GM23248 (cell line): ENCODE data around the gene PDIA5. TPM values are rescaled to one million over a fixed set of nuclear protein-coding genes. Genes with fewer than 3 reads are reported as not detected.

Source experiments
- DNase-seq: peaks from one replicate; pipeline ENCODE4 v3.0.0-alpha.2; 2015
- H2AFZ ChIP-seq: fragments of 200-600 bp; sonication (generic); 2 replicates; pipeline ENCODE4 v1.6.1; 2016; ENCODE audit warnings: antibody characterized with exemption
- H3F3A ChIP-seq: fragments of 200-600 bp; sonication (generic); 2 replicates; pipeline ENCODE4 v1.6.1; 2016; ENCODE audit warnings: mild to moderate bottlenecking, antibody characterized with exemption, mixed run types; ENCODE audit not compliant: insufficient read depth
- H3K27ac ChIP-seq: fragments of 200-600 bp; sonication (generic); 2 replicates; pipeline ENCODE4 v1.5.1; 2016; ENCODE audit warnings: mild to moderate bottlenecking
- H3K27me3 ChIP-seq: fragments of 200-600 bp; sonication (generic); replicated peaks from 2 replicates; pipeline ENCODE4 v1.6.1; 2016; ENCODE audit warnings: mild to moderate bottlenecking; ENCODE audit not compliant: insufficient read depth
- H3K36me3 ChIP-seq: fragments of 200-600 bp; sonication (generic); 2 replicates; pipeline ENCODE4 v1.6.1; 2016; ENCODE audit warnings: low read depth, mild to moderate bottlenecking
- H3K4me1 ChIP-seq: fragments of 200-600 bp; sonication (generic); 2 replicates; pipeline ENCODE4 v1.6.1; 2016; ENCODE audit warnings: mild to moderate bottlenecking; ENCODE audit not compliant: insufficient read depth
- H3K4me2 ChIP-seq: fragments of 200-600 bp; sonication (generic); one replicate; pipeline ENCODE4 v1.6.1; 2016; ENCODE audit warnings: mild to moderate bottlenecking; ENCODE audit not compliant: unreplicated experiment
- H3K4me3 ChIP-seq: fragments of 200-600 bp; sonication (generic); 2 replicates; pipeline ENCODE4 v1.5.1; 2016; ENCODE audit warnings: mild to moderate bottlenecking
- H3K79me2 ChIP-seq: fragments of 200-600 bp; sonication (generic); 2 replicates; pipeline ENCODE4 v1.6.1; 2016; ENCODE audit warnings: mild to moderate bottlenecking; ENCODE audit not compliant: insufficient read depth
- H3K9ac ChIP-seq: fragments of 200-600 bp; sonication (generic); 2 replicates; pipeline ENCODE4 v1.6.1; 2016; ENCODE audit warnings: mild to moderate bottlenecking
- H3K9me2 ChIP-seq: fragments of 200-600 bp; sonication (generic); 2 replicates; pipeline ENCODE4 v1.6.1; 2016; ENCODE audit warnings: mixed run types, mild to moderate bottlenecking, moderate library complexity; ENCODE audit not compliant: insufficient read depth
- H3K9me3 ChIP-seq: fragments of 200-600 bp; sonication (generic); one replicate; pipeline ENCODE4 v1.6.1; 2017; ENCODE audit warnings: low read depth
- H4K20me1 ChIP-seq: fragments of 200-600 bp; sonication (generic); 2 replicates; pipeline ENCODE4 v1.6.0; 2016; ENCODE audit not compliant: insufficient read depth
- EZH2 ChIP-seq: fragments of 200-600 bp; sonication (generic); IDR thresholded peaks from 2 replicates; pipeline ENCODE4 v1.6.1; 2018; ENCODE audit warnings: antibody characterized with exemption, mild to moderate bottlenecking; ENCODE audit not compliant: insufficient read depth, poor library complexity, severe bottlenecking
- EZH2phosphoT487 ChIP-seq: fragments of 200-600 bp; sonication (generic); IDR thresholded peaks from 2 replicates; pipeline ENCODE4 v1.6.1; 2018; ENCODE audit warnings: antibody characterized with exemption, moderate library complexity, mild to moderate bottlenecking, low read depth; ENCODE audit not compliant: insufficient read depth
- WGBS, 2 experiments: methylation state at CpG; one replicate each; pipeline ENCODE4 v1.1.6; 2015 to 2017; ENCODE audit warnings: low lambda C conversion rate in 2 of 2, low coverage in 1 of 2; ENCODE audit errors: missing lambda C conversion rate in 2 of 2; 5-methylcytosine and 5-hydroxymethylcytosine counted together
- in situ Hi-C: fragments of 300-500 bp; cut with MboI; formaldehyde crosslinking; loops from 2 replicates; pipeline ENCODE4 v1.15.0; 2020
- polyA plus RNA-seq: library from polyadenylated mRNA; unstranded; fragments of >200 nt; fragmentation: Nextera tagmentation; extraction: Ambion mirVana; gene quantifications from 2 replicates; pipeline ENCODE4 v1.2.1, GENCODE V29; 2016
- total RNA-seq: library from RNA; depleted of rRNA; stranded (reverse); fragments of >200 nt; shearing (Covaris generic); gene quantifications from 2 replicates; pipeline ENCODE4 v1.2.3, GENCODE V29; 2014

The PDIA5 gene
- total and polyA plus RNA-seq, 2 experiments from 2014 or later: 49.1 to 57.3 TPM

DNA sequence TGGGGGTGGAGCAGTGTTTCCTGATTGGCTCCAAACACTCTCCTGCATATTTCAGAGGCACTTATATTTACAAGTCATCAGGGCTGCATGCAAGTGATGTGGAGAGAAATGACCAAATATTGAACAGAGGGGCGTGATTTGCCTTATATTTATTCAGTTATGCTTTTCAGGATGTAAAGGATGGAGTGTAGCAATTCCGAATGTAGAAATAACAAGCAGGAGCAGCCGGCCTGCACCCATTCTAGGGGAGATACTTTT, 19.8 kb upstream of the PDIA5 start:
- Histone ChIP-seq H3K9ac (no peak overlapping the region), H3K79me2 (no peaks in the 10 kb centered on the region), H3K9me3 (no peaks in the 10 kb centered on the region), H3K9me2 (no peaks in the 10 kb centered on the region), H3K27me3 (peaks cover 9% of the 10 kb centered on the region), H3K4me1 (no peaks in the 10 kb centered on the region), H2AFZ (no peak overlapping the region), H3K36me3 (no peaks in the 10 kb centered on the region), H3K27ac (no peak overlapping the region), H3F3A (no peaks in the 10 kb centered on the region), H3K4me2 (no peak overlapping the region), H4K20me1 (no peaks in the 10 kb centered on the region), H3K4me3 (no peak overlapping the region)
- no peak for DNase-seq
- TF ChIP-seq EZH2 (no peak), EZH2phosphoT487 (no peak)
- in situ Hi-C loops: no loop called here
- 96 to 100% methylated on average over 3 of the region's 3 CpGs for WGBS, 2 experiments

DNA sequence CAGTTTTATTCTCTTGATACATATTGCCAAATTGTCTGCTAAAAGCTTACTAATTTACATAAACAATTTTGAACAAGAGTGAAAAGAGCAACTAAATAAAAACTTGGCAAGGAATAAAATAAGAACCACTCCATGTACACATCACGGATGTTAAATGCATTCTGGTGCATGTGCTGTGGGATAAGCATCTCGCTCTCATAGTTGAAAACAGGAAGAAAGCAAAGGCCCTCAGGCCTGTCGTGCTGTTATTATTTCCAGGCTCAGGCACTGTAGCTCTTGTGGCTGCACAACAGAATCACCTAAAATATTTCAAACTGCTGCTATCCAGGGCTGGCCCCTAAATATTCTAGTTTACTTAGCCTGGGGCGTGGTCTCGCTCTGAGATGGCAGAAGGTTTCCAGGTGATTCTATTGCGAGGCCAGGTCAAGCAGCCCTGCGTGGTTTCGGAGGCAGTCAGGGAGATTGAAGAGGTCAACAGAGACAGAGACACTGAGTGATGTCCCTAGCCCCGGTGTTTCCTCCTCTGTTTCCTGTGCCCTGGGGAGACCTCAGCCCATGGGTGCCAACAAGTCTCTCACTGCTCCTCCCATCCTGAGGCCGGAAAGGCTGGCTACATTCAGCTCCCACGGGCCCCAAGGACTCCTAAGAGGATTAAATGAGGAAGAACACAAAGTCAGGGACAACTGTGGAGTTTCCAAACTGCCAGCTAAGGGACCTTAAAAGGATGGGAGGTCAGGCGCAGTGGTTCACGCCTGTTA, 18.2 kb upstream of the PDIA5 start:
- Histone ChIP-seq H2AFZ (no peak overlapping the region), H3K4me1 (no peaks in the 10 kb centered on the region), H3F3A (no peaks in the 10 kb centered on the region), H3K9me2 (no peaks in the 10 kb centered on the region), H3K9me3 (no peaks in the 10 kb centered on the region), H4K20me1 (no peaks in the 10 kb centered on the region), H3K79me2 (no peaks in the 10 kb centered on the region), H3K27me3 (no peaks in the 10 kb centered on the region), H3K4me3 (no peak overlapping the region), H3K4me2 (no peak overlapping the region), H3K9ac (no peak overlapping the region), H3K27ac (no peak overlapping the region), H3K36me3 (no peaks in the 10 kb centered on the region)
- TF ChIP-seq EZH2phosphoT487 (no peak), EZH2 (no peak)
- no peak for DNase-seq
- in situ Hi-C loops: no loop called here
- 87 to 89% methylated on average over 13 of the region's 13 CpGs for whole genome bisulfite sequencing, 2 experiments

DNA sequence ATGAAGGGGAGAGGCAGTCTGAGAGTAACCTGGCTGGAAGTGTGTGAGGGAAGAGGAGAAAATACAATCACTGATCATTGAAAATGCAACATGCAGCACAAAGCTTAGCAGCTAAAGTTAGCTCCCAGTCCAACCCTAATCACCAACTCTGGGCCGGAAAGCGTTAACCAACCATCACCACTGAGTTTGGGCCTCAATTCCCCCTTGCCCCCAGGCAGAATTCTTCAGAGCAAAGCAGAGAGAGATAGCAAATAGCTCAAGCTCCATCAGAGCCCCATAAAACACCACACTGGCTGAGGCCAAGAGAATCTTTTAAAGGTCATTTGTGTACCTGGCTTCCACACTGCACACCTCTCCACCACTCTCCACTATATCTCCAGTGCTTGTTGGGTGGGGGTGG, 16.2 kb upstream of the PDIA5 start:
- TF ChIP-seq EZH2 (no peak), EZH2phosphoT487 (no peak)
- no peak overlapping the region for H3K4me2 ChIP-seq
- H3K4me1 ChIP-seq: no peaks in the 10 kb centered on the region
- no peaks in the 10 kb centered on the region for H3K9me3 ChIP-seq
- no peak for DNase-seq
- H3K9me2 ChIP-seq: no peaks in the 10 kb centered on the region
- in situ Hi-C loops: no loop called here
- no peak overlapping the region for H3K27ac ChIP-seq
- no peaks in the 10 kb centered on the region for H3K27me3 ChIP-seq
- H4K20me1 ChIP-seq: no peaks in the 10 kb centered on the region
- H3K9ac ChIP-seq: no peak overlapping the region
- H2AFZ ChIP-seq: no peak overlapping the region
- WGBS, 2 experiments: 85 to 88% methylated on average over 2 of the region's 2 CpGs
- no peaks in the 10 kb centered on the region for H3K36me3 ChIP-seq
- no peaks in the 10 kb centered on the region for H3K79me2 ChIP-seq
- no peaks in the 10 kb centered on the region for H3F3A ChIP-seq
- no peak overlapping the region for H3K4me3 ChIP-seq

DNA sequence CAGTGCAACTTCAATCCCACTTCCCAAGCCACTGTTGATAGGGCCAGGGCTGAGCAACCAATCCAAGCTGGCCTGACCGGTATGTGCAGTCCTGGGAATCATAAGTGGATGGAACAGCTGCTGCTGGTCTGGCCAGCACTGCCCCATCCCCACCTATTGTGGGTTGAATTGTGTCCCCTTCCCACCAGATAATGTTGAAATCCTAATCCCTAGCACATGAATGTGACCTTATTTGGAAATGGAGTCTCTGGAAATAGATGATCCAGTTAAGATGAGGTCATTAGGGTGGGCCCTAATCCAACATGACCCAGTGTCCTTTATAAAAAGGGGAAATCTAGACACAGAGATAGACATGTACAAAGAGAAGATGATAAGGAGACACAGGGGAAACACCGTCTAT, 13.7 kb upstream of the PDIA5 start:
- DNase-seq: no peak
- no peaks in the 10 kb centered on the region for H3K27me3 ChIP-seq
- no peaks in the 10 kb centered on the region for H3K9me3 ChIP-seq
- no peak overlapping the region for H3K9ac ChIP-seq
- no peaks in the 10 kb centered on the region for H4K20me1 ChIP-seq
- TF ChIP-seq EZH2 (no peak), EZH2phosphoT487 (no peak)
- no peak overlapping the region for H3K27ac ChIP-seq
- in situ Hi-C loops: no loop called here
- no peak overlapping the region for H2AFZ ChIP-seq
- no peaks in the 10 kb centered on the region for H3F3A ChIP-seq
- no peaks in the 10 kb centered on the region for H3K79me2 ChIP-seq
- 46 to 47% methylated on average over 2 of the region's 2 CpGs for WGBS, 2 experiments
- no peak overlapping the region for H3K4me3 ChIP-seq
- no peak overlapping the region for H3K4me2 ChIP-seq
- no peaks in the 10 kb centered on the region for H3K36me3 ChIP-seq
- H3K4me1 ChIP-seq: no peaks in the 10 kb centered on the region
- no peaks in the 10 kb centered on the region for H3K9me2 ChIP-seq

DNA sequence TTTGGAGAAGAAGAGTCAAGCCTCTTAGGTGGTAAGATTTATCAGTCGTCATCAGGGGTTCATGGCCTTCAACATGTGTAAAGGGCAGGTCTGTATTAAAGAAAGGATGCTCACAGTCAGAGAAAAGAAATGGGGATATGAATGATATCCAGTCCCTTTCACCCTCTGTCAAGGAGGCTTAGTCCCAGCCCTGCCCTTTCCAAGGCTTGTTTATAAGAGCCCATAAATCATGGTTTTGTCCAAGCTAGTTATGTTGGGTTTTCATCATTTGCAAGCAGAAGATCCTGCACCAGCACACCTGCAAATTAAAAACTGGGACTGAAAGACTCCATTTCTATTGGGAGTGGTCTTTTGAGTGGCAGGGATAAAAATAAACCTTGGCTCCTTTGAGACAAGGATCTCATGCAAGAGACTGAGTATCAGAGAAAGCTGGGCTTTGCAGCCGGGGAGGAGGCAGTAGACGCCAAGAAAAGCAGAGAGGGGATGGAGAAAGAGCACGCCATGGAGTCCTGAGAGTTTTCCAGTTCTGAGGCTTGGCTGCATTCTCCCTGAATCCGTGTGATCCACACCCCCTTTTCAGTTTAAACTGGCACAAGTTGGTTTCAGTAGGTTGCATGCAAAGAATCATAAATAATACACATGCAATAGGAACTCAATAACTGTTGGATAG, 12.6 kb upstream of the PDIA5 start:
- no peaks in the 10 kb centered on the region for H3K4me1 ChIP-seq
- WGBS, 2 experiments: 52 to 53% methylated on average over 5 of the region's 5 CpGs
- H3K36me3 ChIP-seq: no peaks in the 10 kb centered on the region
- H3K27ac ChIP-seq: no peak overlapping the region
- H3F3A ChIP-seq: no peaks in the 10 kb centered on the region
- no peaks in the 10 kb centered on the region for H4K20me1 ChIP-seq
- H3K9ac ChIP-seq: no peak overlapping the region
- H2AFZ ChIP-seq: no peak overlapping the region
- no peaks in the 10 kb centered on the region for H3K27me3 ChIP-seq
- in situ Hi-C loops: no loop called here
- no peaks in the 10 kb centered on the region for H3K9me2 ChIP-seq
- H3K4me3 ChIP-seq: no peak overlapping the region
- H3K9me3 ChIP-seq: no peaks in the 10 kb centered on the region
- DNase-seq: no peak
- no peaks in the 10 kb centered on the region for H3K79me2 ChIP-seq
- TF ChIP-seq EZH2phosphoT487 (no peak), EZH2 (no peak)
- no peak overlapping the region for H3K4me2 ChIP-seq
